NCI-H187 (cell line): ENCODE data around the gene LCN1.

ENCODE experiments used
- DNase-seq, 2 experiments: peaks; one replicate each; lab custom pipeline; 2025; lab: John Stamatoyannopoulos, UW

LCN1 gene

DNA sequence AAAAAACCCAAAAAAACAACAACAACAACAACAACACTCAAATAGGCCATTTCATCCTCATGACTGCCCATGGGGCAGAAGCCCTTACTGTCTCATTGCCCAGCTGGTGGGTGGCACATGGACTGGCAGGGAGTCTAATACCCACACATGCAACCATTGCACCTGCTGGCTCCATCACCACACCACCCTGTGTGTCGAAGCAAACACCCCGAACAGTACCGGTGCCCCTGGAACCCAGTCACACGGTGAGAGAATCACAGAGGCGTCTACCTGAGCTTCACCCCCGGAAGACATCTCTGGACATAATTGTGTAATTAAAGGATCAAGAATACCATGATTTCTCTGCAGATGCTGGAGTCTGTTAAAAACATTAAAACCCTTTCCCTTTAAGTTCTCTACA is 46.8 kb downstream of the LCN1 start:
- no peak for DNase-seq

DNA sequence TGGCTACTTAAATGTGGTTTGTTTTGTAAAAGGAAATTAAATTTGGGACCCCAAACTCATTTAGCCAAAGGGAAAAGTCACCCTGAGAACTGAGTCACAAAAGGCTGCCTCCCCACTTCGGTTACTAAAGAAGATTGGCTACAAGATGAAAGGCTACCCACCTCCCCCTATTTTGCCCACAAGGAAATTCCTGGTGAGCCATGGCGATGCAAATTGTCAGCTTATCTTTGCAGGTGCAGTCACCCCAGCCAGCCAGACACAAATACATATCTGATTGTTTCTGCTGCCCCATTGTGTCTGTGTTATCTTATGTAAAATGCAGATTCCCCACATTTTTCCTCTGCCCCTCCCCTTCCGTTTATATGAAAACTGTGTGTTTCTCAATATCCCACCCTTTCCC is 49.2 kb downstream of the LCN1 start:
- DNase-seq: no peak

DNA sequence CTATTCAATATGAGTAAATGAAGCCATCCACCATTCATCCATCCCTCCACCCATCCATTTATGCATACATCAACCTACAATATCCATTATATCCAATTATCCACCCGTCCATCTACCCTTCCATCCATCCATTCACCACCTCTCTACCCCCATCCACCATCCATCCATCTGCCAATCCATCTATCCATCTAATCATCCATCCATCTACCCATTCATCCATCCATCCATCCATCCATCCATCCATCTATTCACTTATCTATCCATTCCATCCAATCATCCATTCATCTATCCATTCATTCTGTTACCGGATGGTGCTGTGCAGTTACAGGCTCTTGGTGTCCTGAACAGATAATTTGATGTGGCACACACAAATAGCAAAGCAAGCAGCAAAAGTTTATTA is 51.0 kb downstream of the LCN1 start:
- DNase-seq: no peak

DNA sequence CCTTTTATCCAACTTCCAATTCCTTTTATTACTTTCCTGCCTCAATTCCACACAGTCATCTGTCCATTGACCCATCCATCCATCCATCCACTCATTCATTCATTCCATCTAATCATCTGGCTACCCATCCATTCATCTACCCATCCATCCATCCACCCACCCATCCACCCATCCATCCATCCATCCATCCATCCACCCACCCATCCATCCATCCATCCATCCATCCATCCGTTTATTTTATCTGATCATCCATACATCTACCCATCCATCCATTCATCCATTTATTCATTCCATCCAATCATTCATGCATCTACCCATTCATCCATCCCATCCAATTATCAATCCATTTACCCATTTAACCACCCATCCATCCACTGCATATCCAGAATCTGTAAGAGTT is 51.9 kb downstream of the LCN1 start:
- no peak for DNase-seq

DNA sequence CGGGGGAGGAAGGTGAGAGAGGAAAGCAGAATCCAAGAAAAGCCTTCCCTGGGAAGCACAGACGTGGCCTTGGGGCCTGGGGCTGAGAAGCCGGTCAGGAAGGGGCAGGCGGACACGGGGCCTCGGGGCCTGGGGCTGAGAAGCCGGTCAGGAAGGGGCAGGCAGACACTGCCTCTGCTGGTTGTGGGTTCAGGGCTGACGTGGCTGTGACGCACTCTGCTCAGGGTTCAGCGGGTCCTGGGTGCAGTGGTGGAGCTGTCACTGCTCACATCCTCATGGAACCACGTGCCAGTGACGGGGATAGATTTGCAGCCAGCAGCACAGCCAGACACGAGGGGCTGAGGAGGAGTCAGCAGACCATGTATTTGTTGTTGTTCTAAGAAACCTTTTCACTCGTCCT is 53.1 kb downstream of the LCN1 start:
- no peak for DNase-seq

DNA sequence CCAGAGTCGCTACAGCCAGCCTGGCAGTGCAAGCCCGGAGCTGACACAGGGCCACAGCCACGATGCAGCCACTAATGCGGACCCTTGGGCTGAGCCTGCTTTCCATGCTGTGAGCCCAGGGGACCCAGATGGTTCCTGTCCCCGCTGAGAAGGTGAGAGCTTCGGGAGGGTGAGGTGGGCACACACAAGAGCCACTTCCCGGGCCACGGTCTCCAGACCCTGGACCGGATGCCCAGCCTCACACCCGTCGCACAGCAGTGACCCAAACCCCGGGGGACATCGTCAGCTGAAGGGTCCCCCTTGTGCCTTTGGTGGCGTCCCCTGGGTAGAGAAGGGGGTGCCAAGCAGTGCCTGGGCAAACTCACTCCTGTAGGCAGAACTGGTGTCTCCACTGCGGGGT is 53.7 kb downstream of the LCN1 start:
- DNase-seq: no peak
